NT2/D1 (cell line): ENCODE data around the gene RTP3.

Source experiments
- SUZ12 ChIP-seq: IDR thresholded peaks from 2 replicates; pipeline ENCODE4 v1.6.1; 2011; ENCODE audit not compliant: insufficient read length, insufficient read depth; ENCODE audit errors: extremely low read depth
- YY1 ChIP-seq: IDR thresholded peaks from 2 replicates; pipeline ENCODE4 v1.6.1; 2011; ENCODE audit not compliant: insufficient read length, insufficient read depth
- ZNF274 ChIP-seq: IDR thresholded peaks from 2 replicates; pipeline ENCODE4 v1.6.1; 2011; ENCODE audit warnings: mild to moderate bottlenecking, low read depth, low read length

- TF ChIP-seq YY1, result no peak
- TF ChIP-seq ZNF274, result no peak
- no peak for TF ChIP-seq SUZ12
Measured at GRCh38 chr3:46468753-46469600, 28.8 kb upstream of the RTP3 start.
